Glomerular visceral epithelial cell (primary cell): Measurements from ENCODE around the gene ZNF611.
A peak's percentile ranks its signal among the peaks of the same experiment; 100 is the strongest.
"Not testable (repeated sequence)": the region's sequence is repeated elsewhere in the genome, so short reads cannot be mapped to it uniquely, and the experiment has no call there.

ENCODE experiments used
- DNase-seq: peaks from one replicate; pipeline ENCODE4 v3.0.0-alpha.2; 2016; ENCODE audit errors: extremely low spot score

ZNF611 gene

GRCh38 chr19:52716522-52716921, 18.3 kb downstream of the ZNF611 start:
- DNase-seq: no peak

GRCh38 chr19:52715902-52716301, 18.9 kb downstream of the ZNF611 start:
- DNase-seq: not testable (repeated sequence)

- DNase-seq: not testable (repeated sequence)
Observed at GRCh38 chr19:52715330-52715729, 19.5 kb downstream of the ZNF611 start.

- DNase-seq: not testable (repeated sequence)
Observed at GRCh38 chr19:52713051-52713450, 21.8 kb downstream of the ZNF611 start.

- not testable (repeated sequence) for DNase-seq
Observed at GRCh38 chr19:52711661-52712060, 23.2 kb downstream of the ZNF611 start.

DNA sequence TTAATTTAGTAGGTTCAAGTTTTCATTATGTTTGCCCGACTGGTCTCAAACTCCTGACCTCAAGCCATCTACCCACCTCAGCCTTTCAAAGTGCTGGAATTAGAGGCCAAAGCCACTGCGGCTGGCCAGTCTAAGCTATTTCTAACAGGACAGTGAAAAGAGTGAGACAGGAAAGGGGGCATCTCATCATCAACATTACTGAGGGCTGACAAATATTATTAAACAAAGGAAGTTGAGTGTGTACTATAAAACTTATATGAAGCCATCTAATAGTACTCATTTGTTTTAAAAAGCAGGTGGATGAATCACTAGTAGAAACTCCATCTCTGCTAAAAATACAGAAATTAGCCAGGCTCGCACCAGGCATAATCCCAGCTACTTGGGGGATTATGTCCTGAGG, 24.3 kb downstream of the ZNF611 start:
- no peak for DNase-seq

DNA sequence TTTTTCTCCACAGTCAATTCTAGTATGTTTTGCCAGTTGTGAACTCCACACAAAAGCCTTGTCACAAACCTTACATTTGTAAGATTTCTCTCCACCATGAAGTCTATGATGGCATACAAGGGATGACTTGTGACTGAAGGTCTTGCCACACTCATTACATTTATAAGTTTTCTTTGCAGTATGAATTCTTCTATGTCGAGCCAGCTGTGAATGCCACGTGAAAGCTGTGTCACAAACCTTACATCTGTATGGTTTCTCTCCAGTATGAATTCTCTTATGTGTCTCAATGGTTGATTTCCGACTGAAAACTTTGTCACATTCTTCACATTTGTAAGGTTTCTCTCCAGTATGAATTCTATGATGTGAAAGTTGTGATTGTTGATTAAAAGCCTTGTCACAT, 29.2 kb downstream of the ZNF611 start:
- DNase-seq: not testable (repeated sequence)

GRCh38 chr19:52703917-52704316, 30.9 kb downstream of the ZNF611 start:
- no peak for DNase-seq

DNA sequence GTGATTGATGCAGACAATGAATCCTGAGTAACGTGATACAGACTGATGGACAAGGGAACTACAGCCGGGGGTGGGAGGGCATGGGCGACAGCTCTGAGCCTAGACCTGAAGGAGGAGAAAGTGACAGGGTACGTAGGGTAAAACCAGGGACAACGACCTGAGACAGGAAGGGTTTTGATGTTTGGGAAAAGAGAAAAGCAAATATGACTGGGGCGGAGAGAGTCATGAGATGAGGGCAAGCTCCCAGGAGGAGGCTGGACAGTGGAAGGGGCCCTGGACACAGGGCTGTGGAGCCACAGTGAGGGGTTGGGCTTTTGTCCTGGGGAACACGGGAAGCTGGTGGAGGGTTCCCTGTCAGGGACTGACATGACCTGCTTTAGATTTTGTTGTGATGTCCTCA, 34.2 kb downstream of the ZNF611 start:
- no peak for DNase-seq

- not testable (repeated sequence) for DNase-seq
Observed at GRCh38 chr19:52699555-52699954, 35.3 kb downstream of the ZNF611 start.

DNA sequence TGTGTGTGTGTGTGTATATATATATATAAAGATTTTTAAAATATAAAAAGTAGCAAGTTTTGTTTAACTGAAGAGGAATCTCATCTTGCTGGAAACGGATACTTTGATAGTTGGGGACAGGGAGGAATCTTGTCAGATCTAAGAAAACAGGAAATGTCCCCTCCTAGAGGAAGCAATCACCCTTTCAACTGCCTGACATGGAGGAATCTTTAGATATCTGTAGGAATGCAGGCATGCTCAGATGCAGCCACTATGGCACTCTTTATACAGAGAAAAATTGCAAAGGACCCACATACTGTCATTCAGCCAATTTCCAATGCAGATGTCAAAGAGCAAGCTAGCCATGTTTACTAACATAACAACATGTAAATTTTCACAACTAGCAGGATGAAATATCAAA, 38.8 kb downstream of the ZNF611 start:
- DNase-seq: no peak

GRCh38 chr19:52694921-52695320, 39.9 kb downstream of the ZNF611 start:
- no peak for DNase-seq

GRCh38 chr19:52694281-52694680, 40.6 kb downstream of the ZNF611 start:
- not testable (repeated sequence) for DNase-seq

GRCh38 chr19:52692431-52693008, 42.3 kb downstream of the ZNF611 start:
- DNase-seq: no peak

DNA sequence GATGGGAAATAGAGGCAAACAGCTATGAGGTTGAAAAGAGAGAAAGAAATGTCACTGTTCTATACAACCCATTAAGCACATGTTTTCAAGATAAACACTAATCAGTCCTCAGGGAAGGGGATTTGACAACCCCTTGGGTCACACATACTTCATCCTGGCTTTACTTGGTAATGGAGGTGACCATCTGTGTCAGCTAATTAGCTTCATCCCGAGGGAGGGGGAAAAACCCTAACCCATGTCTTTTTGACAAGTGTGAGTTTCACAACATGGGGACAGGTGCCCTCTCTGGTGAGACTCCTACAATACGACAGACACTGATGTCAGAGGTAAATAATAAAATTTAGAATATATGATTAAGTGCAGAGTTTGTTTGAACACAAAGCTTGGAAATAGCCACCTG, 43.1 kb downstream of the ZNF611 start:
- DNase-seq: no peak

DNA sequence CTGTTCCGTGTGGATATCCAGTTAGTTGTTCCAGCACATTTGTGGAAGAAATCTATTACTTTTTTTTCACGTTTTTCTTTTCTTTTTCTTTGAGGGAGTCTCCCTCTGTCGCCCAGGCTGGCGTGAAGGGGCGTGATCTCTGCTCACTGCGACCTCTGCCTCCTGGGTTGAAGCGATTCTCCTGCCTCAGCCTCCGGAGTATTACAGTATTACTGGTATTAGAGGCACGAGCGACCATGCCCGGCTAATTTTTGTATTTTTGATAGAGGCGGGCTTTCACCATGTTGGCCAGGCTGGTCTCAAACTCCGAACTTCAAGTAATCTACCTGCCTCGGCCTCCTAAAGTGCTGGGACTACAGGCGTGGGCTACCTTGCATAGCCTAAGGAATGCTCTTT, 43.6 kb downstream of the ZNF611 start:
- no peak for DNase-seq

DNA sequence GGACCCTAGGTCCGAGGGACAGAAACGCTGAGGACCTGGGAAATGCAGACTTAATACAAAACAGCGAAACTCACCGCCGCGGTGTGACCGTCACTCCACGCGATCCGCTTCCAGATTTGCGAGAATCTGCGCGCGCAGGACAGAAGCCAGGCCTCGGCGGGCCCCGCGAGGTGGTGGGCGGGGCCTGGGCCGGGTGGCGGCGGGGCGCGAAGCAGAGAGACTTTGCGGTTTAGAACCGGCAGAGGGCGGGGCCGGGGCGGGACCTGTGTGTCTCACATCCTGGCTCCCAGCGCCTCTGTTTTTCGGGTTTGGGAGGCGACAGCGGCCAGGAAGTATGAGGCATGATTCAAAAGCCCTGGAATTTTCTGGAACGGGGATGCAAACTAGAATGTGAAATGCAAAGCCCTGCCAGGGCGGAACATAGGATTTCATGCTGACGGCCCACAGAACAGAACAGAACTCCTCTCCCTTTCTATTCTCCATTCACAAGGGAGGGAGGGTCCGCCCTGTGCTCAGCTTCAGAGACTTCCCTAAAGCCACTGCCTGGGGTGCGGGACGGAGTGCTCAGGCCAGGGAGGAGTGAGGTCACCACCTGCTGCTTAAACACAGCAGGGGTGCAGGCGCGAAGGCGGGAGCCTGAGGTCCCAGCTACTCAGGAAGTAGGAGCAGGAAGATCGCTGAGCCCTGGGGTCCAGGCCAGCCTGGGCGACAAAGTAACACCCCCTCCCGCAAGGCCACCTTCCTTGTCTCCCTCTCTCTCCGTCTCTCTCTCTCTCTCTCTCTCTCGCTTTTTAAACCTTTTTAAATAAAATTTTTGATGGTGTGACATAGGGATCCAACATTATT, 44.3 kb downstream of the ZNF611 start:
- peak; percentile 95 for DNase-seq

- DNase-seq: peak; percentile 29
Observed at GRCh38 chr19:52689843-52690368, 44.9 kb downstream of the ZNF611 start.

DNA sequence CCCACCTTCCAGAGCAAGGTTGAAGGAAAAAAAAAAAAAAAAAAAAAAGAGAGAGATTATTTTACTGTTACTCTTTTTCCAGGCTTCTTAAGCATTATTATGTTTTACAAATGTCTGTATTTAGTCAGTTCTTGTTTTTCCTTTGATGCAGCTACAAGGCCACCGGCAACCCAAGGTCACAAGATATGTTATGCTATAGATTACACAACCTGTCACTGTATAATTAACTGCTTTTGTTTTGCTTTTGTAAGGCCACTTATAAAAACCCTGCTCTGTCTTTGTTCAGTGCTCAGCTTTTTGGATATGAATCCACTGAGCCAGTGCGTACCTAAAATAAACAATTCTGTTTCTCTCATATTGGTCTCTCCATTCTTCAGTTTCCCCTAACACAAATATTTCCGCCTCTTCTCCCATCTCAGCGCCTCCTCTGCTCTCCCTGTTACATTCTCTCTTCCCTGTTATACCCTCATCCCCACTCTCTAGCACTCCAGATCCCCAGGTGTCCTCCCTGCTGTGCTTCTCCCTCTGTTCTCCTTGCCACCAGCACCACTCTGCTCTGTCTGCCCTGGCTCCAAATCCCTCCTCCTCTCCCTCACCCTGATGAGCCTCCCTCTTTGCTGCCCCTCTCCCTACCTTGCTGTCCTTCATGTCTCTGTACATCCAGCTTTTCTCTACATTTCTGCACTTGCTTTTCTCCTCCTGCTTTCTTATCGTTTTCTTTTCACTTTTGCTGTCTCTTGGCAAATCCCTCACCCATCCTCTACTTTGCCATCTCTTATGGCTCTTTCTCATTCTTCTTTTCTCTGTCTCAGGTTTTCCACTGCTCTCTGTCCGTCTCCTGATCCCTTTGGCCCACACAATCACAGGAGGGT, 45.7 kb downstream of the ZNF611 start:
- DNase-seq: not testable (repeated sequence)

- no peak for DNase-seq
Observed at GRCh38 chr19:52688335-52688734, 46.5 kb downstream of the ZNF611 start.

GRCh38 chr19:52687684-52688083, 47.2 kb downstream of the ZNF611 start:
- no peak for DNase-seq

DNA sequence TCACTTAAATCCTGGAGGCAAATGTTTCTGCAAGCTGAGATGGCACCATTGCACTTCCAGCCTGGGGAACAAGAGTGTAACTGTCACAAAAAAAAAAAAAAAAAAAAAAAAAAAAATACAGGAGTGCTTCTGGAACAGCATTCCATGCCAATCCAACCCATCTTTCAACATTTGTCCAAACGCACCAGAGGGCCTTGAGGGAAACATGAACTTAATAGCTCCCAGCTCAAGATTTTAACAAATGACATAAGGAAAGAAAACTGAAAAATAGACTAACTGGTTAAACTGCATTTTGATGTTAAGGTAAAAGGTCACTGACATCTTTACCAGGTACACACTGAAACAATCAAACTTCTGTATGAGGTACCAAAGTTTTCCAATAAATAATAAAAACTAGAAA, 49.0 kb downstream of the ZNF611 start:
- DNase-seq: no peak
